NCI-H226 (cell line): ENCODE data around the gene EPHB1.

Experiments
- DNase-seq: peaks from one replicate; pipeline ENCODE4 v3.0.0-alpha.2; 2015

The EPHB1 gene

GRCh38 chr3:135176881-135177280 is 381.8 kb downstream of the EPHB1 start:
- DNase-seq, result no peak

GRCh38 chr3:135178566-135178965 is 383.5 kb downstream of the EPHB1 start:
- no peak for DNase-seq

- no peak for DNase-seq
Measured at GRCh38 chr3:135181408-135181807, 386.3 kb downstream of the EPHB1 start.

- no peak for DNase-seq
Measured at GRCh38 chr3:135182364-135182998, 387.4 kb downstream of the EPHB1 start.

GRCh38 chr3:135190658-135191057 is 395.6 kb downstream of the EPHB1 start:
- no peak for DNase-seq

DNA sequence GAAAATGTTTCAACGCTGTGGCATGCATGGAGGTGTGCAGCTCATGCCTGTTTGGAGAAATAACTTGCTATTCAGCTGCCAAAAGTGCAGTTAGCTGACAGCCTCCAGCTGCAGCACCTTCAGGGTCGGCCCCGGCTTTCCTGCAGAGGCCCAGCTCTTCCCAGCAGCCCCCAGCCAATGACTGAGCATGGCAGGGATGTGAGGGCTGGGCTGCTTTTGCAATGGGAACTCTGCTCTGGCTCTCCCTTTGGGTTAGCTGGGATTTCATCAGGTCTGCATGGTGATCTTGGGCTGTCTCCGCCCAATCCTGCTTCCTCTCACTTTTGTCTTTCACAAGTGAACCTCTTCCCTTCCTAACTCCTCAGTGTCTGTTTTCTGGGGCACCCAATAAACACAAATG is 396.6 kb downstream of the EPHB1 start:
- no peak for DNase-seq

DNA sequence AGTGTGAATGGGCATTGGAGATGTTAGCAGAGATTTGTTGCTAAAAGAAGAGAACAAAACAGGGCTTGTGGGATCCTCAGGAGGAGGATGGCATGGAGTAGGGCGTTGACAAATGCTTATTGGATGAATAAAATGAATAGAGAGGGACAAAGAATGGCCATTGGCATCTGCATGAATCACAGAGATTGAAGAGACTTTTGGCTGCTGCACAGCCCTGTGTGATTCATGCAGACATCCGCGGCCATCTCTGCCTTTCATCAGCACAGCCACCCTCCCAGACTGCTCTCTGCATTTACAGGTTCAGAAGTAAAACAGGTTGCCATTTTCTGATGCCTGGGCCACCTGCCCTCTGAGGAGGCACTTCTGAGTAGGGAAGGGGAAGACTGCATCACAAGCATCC is 397.9 kb downstream of the EPHB1 start:
- no peak for DNase-seq

- no peak for DNase-seq
Measured at GRCh38 chr3:135197246-135197645, 402.2 kb downstream of the EPHB1 start.

- no peak for DNase-seq
Measured at GRCh38 chr3:135197856-135198255, 402.8 kb downstream of the EPHB1 start.

- no peak for DNase-seq
Measured at GRCh38 chr3:135199137-135199536, 404.1 kb downstream of the EPHB1 start.

- DNase-seq, result no peak
Measured at GRCh38 chr3:135203026-135203425, 408.0 kb downstream of the EPHB1 start.

- DNase-seq, result no peak
Measured at GRCh38 chr3:135213213-135213612, 418.2 kb downstream of the EPHB1 start.

DNA sequence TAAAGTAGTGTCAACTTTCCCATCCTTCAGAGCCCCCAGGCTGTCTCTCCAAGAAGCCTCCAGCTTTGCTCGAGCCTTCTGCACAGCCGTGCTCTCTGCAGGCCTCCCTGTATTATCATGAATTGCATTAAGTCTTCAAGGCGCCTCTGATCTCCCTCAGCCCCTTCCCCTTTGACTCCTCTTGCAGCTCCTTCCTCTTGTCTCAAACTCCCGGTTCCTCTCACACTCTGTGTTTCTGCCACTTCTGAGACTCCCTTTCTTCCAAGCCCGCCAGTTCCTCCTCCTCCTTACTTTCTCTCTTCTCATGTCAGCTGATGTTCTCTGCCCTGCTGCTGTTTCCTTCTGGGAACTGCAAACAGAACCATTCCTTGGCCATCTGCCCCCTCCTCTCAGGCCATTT is 418.8 kb downstream of the EPHB1 start:
- no peak for DNase-seq

GRCh38 chr3:135214400-135214799 is 419.3 kb downstream of the EPHB1 start:
- DNase-seq, result no peak

GRCh38 chr3:135215516-135215915 is 420.5 kb downstream of the EPHB1 start:
- no peak for DNase-seq

DNA sequence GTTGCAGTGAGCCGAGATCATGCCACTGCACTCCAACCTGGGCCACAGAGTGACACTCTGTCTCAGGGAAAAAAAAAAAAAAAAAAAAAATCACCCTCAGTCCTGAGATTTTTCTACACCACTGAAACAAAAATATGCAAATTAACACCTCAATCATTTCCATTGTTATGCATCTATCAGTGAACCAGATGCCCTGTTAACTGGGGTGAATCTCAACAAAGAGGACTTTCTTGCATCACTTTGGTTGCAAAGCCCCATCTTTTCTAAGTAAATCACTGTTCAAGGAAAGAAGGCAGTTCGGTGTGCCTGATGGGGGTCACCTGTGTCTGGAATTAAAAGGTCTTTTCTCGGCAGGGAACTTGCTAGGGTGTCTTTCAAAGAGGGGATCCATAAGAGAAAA is 421.6 kb downstream of the EPHB1 start:
- DNase-seq, result no peak

- DNase-seq, result no peak
Measured at GRCh38 chr3:135217730-135218129, 422.7 kb downstream of the EPHB1 start.

DNA sequence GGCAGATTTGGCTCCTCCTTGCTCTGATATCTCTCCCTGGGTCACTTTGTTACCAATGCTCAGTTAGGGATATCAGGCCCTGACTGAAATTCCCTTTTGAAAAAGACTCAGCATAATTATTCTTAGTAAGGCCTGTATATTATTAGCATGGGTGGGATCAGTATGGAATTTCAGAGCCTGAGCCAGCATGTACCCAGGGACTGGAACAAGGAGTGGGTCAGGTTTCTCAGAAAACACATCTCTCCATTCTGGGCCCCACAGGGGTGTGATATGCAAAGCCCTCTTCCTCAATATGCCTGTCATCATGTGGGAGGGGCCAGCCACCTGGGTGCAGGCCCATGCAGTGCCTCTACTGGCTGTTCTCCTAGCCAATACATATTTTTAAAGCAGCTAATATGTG is 423.2 kb downstream of the EPHB1 start:
- no peak for DNase-seq

- DNase-seq, result no peak
Measured at GRCh38 chr3:135218782-135219181, 423.7 kb downstream of the EPHB1 start.

GRCh38 chr3:135224815-135225362 is 429.8 kb downstream of the EPHB1 start:
- DNase-seq, result no peak

- DNase-seq, result no peak
Measured at GRCh38 chr3:135226057-135226456, 431.0 kb downstream of the EPHB1 start.

GRCh38 chr3:135228201-135228600 is 433.1 kb downstream of the EPHB1 start:
- no peak for DNase-seq

DNA sequence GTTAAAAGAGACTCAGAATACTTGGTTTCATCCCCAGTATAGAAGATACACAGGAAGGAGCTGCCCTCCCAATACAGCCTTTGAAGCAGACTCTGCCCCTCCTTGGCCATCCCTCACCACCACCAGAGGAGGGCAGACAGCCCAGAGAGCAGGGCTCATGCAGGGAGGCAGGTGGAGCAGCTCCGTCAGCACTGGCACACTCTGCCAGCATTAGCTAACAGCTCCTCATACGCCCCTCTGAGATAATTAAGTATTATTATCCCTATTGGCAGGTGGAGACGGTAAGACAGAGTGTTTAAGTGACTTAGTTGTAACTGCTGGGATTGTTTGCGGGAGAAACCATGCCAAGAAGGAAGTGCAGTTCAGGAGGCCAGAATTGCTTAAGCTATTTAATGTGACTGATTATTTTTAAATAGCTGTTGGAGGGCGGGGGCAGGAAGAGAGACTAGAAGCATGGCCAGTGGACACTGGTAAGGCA is 434.0 kb downstream of the EPHB1 start:
- DNase-seq, result no peak

- no peak for DNase-seq
Measured at GRCh38 chr3:135231737-135232136, 436.7 kb downstream of the EPHB1 start.

DNA sequence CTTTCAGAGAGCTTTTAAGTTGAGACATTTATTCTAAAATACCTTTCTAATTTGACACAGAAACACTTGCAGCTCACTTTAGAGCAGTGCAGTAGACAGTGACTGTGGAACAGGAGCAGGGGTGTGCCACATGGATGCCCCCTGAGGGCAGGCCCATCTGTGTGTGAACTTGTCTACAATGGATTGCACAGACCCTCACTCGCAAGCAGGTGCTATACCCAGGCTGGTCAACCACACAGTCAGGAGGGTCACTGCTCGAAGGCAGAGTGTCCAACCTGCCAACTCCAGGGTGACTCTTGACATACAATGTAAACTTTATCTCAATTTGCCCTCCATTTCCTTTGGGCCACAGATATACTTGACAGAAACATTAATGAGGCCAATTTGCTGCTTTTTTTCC is 437.2 kb downstream of the EPHB1 start:
- no peak for DNase-seq
